ENCODE data around the gene ZNF629.

The ZNF629 gene

GRCh38 chr16:30766206-30766932, 20.6 kb downstream of the ZNF629 start:
- DNase-seq = no peak

DNA sequence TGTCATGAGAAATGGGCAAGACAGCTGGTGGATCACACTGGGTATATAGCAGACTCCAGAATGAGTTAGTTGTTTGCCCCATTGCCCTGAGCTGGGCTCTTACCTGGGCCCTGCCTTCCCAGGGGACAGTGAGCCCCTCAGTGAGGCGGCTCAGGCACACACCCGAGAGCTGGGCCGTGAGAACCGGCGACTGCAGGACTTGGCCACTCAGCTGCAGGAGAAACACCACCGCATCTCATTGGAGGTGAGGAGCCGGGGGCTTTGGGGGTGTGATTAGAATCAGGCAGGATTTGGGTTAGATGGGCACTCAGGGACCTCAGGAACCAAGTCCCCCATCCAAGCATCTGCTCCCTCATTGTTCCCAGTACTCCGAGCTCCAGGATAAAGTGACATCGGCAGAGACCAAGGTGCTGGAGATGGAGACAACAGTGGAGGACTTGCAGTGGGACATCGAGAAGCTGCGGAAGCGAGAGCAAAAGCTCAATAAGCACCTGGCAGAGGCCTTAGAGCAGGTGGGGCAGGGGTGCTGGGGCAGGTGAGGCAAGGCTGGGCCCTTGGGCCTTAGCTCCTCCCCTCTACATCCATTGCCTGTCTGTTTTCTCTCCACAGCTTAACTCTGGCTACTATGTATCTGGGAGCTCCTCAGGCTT, 22.1 kb downstream of the ZNF629 start:
- DNase-seq = no peak

DNA sequence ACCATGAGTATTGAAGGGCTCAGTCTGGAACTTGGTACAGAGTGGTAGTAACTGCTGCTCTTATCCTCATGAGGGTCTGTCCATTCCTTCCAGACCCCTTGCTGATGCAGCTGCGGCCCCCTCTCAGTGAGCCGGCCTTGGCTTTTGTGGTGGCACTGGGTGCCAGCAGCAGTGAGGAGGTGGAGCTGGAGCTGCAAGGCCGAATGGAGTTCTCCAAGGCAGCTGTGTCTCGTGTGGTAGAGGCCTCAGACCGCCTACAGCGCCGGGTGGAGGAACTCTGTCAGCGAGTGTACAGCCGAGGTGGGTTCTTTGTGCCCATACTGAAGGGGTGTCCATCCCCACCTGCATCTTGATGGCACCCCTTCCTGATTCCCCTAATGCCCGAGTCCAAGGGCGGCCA, 22.9 kb downstream of the ZNF629 start:
- no peak for DNase-seq

DNA sequence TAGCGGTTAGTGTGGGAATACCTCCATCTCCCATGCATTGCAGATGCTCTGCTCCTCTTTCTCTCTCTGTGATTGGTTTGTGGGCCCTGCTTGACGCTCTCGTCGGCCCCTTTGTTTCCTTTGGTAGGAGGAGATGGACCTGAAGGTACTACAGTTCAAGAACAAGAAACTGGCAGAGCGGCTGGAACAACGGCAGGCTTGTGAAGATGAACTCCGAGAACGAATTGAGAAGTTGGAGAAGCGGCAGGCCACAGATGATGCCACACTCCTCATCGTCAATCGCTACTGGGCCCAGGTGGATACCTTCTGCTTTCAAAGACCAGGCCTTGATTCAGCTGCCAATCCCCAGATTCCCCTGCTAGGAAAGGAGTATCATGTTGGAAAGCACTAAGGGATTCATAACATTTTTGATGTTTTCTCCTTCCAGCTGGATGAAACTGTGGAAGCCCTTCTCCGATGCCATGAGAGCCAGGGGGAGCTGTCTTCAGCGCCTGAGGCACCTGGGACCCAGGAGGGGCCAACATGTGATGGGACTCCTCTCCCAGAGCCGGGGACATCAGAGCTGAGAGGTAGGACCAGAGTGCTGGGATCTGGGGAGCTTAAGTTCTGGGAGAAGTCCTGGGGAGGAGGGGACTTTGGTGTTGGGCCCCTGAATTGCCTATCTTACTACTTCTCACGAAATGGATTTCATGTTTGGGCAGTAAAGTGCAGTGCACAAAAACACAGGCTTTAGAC, 23.8 kb downstream of the ZNF629 start:
- no peak for DNase-seq

DNA sequence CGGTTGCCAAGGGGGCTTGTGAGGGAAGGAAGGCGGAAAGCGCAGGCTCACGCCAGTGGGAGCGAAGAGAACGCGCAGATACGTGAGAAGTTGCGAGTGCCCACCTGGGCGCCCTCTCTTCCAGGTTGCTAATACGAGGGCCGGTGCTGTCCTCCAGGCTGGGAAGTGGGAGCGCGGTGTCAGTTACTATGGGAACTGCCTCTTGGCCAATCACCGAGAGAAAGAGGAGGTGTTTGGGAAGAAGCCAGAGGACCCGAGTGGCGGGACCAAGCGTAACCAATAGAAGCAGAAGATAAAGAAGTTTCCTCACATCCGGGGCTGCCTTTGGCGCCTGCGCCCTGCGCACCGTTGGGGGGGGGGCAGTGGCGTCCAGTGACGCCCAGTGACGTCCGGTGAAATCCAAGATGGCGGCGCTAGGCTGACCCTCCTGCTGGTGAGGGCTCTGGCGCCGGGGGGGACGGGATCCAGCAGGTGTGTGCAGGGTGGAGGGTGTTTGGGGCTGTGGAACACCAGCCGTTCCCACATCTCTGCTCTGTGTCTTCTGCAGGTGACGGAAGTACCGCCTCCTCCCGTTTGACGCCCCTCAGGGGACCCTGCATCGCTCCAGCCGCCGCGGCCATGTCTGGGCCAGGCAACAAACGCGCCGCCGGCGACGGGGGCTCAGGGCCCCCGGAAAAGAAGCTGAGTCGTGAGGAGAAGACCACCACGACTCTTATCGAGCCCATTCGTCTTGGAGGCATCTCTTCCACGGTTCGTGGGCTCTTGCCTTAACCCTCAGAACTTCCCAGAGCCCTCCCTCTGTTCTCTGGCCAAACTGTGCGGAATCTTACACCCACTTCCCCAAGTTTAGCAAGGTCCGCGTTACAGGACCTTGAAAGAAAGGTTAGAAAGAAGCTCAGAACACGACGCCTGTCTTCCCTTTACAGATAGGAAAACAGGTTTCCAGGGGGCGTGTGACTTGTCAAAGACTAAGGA, 24.8 kb downstream of the ZNF629 start, which contains the start of the genes CFAP119 and RNF40:
Gene CFAP119, minus strand, starts transcription at position 135 of the 975 bp plus-strand sequence. CDS start 314 bp downstream, outside the sequence.
Gene RNF40, plus strand, starts transcription at position 395 of the 975 bp plus-strand sequence. Its CDS starts 224 bp downstream, at position 619.
- DNase-seq = peak; percentile 95 to 96

- no peak for DNase-seq
Observed at GRCh38 chr16:30761427-30761927, 25.5 kb downstream of the ZNF629 start.

DNA sequence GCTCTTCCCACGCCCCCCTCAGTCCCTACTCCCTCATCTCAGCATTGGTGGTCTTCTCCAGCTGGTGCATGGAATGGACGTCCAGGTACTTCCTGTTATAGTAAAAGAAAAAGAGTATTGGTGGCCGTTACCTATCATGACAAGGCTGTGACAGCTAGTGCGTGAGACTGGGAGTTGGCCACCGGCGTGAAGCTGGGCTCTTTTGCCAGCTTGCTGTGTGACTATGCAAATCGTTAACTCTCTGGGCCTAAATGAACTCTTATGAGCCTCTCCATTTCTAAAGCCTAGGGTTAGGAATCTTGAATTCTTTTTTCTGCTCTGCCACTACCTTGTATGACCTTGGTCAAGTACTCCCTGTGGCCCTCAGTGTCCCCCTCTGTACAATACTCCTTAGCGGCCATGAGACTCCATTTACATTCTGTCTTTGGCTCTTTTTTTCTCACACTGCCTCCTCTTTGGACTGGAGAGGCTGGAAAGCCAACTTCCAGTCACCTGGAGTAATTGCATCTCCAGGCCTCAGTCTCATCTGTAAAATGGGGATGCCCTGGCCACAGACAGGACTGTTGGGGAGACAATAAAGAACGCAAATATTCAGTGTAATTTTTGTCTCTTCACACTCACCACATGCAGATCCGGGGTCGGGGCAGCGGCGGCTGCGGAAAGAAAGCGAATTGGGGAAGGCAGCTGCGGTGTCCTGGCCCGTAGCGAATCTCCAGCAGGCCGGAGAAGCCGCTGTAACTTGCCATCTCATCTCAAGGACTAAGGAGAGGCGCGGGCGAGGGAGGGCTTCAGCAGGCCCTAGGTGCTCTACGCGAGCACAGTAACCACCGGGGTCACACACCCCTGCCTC, 26.2 kb downstream of the ZNF629 start:
- DNase-seq = no peak

DNA sequence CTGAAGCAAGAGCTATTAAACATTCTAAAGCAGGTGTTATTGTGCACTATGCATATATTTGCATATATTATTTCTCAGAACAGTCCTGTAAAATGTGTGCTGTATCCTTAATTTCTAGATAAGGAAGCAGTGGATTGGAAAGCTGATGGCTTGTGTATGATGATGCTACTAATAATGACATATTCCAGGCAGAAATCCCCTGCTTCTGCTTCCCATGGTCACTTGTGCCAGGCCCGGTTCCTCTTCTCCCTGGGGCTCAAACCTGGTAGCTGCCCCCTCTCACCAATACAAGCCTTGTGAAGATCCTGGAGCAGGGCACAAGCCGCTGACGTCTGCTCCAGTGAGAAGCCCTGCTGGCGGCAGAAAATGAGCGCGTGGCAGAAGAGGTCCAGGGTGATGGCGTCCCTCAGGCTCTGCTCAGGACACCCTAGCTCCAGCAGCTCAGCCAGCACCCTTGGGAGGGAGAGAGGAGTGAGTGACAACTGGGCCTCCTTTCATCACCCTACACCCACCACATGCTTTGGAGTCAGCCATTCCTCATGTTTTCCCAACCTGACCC, 26.9 kb downstream of the ZNF629 start:
- DNase-seq = no peak

DNA sequence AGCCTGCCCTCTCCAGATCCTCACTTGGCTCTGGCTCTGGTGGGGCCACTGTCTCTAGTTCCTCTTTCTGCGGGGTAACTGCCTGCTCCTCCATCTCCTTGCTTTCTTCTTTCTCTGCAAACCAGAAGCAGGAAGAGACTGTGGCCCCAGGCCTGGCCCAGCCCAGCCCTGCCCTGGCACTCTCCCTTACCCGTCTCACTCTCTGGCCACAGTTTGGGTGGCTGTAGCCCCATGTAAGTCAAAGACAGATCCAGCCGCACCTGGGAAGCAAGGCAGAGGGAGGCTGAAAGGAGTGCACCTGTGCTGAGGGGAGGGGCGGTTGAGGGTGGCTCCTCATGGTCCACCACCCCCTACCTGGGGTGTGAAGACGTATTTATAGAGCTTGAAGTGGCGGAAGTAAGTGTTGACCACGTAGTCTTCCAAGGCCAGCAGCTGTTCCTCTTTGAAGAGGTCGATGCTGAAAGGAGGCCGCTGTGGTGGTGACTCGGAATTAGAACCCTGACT, 28.0 kb downstream of the ZNF629 start:
- no peak for DNase-seq

DNA sequence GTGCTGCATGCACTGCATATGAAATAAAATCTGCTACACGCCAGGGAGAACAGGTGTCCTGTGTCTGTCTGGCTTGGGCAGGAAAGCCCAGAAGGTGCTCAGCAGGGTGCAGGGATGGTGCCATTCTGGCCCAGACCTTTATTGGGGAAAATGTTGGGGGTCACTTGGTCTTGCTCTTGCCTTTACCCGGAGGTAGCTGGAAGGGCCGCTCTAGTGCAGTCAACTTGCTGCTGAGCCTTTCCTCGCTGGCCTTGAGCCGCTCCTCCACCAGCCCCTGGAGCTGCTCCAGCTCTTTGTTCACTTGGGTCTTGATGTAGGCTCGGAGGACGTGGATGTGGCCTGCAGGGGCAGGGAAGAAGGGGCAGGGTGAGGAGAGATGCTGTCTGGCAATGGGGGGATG, 29.7 kb downstream of the ZNF629 start:
- no peak for DNase-seq

- no peak for DNase-seq
Observed at GRCh38 chr16:30756781-30757100, 30.3 kb downstream of the ZNF629 start.

DNA sequence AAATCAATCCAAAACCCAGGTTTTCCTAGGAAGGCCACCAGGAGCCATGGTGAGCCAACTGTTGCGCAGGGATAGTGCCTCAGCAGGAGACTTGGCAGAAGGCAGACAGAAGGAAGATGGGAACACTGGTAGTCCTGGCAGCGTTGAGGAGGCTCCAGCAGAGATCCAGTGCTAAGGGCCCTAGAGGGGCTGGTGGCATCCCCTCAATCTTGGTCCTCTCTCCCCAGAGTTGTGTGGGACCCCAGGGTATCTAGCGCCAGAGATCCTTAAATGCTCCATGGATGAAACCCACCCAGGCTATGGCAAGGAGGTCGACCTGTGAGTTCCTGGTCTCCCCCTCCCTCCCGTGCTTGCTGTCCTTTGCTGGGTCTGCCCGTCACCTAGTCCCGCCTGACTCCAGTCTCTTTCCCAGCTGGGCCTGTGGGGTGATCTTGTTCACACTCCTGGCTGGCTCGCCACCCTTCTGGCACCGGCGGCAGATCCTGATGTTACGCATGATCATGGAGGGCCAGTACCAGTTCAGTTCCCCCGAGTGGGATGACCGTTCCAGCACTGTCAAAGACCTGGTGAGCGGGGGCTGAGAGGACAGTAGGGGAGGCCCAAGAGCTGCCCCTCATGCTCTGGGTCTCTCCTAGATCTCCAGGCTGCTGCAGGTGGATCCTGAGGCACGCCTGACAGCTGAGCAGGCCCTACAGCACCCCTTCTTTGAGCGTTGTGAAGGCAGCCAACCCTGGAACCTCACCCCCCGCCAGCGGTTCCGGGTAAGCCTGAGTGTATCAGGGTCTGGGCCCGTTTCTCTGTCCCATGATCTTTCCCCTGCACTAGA, 30.8 kb downstream of the ZNF629 start:
- DNase-seq = no peak

- no peak for DNase-seq
Observed at GRCh38 chr16:30753596-30753995, 33.4 kb downstream of the ZNF629 start.

DNA sequence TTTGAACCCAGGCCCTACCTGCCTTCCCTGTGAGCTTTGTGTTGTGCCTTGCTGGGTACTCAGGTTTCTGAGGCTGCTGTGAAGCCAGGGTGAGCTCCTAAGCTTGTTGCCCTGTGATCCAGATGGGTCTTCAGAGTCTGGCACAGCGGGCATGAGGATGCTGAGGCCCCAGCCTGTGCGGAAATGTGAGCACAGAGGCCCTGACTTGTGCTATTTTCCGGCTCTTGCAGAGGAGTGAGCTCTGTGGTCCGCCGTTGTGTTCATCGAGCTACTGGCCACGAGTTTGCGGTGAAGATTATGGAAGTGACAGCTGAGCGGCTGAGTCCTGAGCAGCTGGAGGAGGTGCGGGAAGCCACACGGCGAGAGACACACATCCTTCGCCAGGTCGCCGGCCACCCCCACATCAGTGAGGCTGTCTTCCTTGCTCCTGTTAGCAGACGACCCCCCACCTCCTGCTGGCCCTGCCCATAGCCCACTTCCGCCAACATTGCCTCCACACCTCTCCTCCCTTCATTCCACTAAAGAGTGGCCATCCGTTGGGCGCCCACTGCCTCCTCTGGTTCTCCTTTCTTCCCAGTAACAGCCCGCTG, 36.0 kb downstream of the ZNF629 start:
- DNase-seq = no peak

DNA sequence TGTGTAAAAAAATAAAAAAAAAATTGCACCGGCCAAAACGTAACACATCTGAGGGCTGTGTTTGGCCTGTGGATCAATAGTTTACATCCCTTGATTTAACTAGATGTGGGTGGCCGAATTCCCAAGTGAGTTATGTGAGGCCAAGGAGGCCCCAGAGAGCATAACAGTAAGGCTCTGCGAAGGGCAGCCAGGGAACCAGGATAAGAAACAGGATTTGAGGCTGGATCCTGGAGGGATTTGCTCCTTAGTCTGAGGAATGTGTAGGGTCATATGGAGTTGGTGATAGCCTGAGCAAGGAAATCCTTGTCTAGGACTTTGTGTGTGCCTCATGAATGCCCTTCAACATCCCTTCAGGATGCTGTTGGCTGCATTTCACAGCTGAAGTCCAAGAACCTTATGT, 36.8 kb downstream of the ZNF629 start:
- no peak for DNase-seq

DNA sequence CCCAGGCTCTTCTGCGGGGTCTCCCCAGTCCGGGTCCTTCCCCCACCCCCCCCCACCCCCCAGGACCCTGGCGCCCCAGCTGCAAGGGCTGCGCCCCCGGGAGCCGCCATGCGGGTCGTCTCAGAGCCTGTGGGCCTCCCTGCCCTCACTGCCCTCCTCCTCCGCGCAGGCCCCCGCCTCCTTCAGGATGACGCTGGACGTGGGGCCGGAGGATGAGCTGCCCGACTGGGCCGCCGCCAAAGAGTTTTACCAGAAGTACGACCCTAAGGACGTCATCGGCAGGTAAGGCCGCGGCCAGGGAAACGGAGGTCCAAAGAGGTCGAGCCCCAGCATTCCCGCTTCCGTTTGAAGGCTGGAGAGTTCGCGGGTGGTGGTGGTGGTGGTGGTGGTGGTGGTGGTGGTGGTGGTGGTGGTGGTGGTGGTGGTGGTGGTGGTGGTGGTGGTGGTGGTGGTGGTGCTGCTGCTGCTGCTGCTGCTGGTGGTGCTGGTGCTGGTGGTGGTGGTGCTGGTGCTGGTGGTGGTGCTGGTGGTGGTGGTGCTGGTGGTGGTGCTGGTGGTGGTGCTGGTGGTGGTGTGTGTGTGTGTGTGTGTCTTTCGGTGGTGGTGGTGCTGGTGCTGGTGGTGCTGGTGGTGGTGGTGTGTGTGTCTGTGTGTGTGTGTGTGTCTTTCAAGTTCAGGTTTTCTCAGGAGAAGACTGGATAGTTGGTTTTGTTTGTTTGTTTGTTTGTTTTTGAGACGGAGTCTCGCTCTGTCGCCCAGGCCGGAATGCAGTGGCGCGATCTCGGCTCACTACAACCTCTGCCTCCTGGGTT, 38.2 kb downstream of the ZNF629 start:
- no peak for DNase-seq

DNA sequence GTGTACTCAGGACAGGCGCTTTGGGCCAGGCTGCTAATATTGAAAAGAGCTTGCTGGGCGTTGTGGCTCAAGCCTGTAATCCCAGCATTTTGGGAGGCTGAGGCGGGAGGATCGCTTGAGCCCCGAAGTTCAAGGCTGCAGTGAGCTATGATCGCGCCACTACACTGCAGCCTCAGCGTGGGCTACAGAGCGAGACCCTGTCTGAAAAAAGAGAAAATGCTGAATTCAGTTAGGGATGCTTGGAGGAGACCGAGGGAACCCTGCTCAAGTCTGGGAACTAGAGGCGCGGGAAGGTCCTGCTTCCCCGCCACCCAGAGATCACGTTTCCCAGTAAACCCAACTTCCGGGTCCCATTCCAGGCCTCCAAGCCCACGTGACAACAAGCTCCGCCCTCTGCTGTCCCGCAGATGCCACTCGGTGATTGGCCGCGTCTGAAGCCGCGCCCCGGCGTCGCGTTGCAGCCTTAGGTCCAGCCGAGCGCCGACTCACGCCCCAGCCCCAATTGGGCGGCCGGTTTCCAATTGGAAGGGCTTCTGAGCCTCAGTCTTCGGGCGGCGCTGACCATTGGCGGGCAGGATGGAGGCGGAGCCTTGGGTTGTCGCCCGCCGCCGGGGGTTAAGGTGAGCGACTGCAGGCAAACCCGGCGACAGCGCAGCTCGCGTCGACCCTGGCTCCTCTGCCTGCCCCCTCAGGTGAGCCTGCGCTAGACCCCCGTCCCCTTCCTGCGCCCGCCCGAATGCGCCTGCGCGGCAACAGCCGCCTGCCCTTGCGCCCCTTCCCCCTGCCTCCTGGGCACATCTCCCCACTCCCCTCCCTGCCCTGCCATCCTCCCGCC, 39.0 kb downstream of the ZNF629 start, which contains the start of gene PHKG2:
Gene PHKG2, plus strand, starts transcription at position 627 of the 835 bp plus-strand sequence. CDS start 396 bp downstream, outside the sequence.
- DNase-seq = peak; percentile 96 to 98

DNA sequence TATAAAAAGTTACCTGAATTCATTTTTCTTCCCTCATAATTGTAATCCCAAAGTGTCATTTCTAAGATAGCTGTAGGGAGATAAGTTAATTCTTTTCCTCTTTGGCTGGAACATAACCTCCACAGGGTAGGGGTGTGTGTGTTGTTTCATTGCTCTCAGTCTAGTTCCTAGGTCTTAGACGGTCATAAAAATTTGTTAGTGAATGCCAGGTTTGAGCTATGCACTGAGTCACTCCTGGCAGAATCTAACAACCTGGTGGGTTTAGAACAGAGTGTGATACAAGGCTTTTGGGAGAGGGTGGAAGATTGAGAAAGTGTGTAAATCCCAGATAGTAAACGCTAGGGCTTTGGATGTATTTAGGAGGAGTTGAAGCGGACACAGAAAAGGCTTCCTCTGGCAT, 39.7 kb downstream of the ZNF629 start:
- DNase-seq = no peak

Measured in NCI-H446 (cell line).